IPS DF 6.9 (cell line): ENCODE results near the gene HGF.
"Not testable (repeated sequence)": the region's sequence is repeated elsewhere in the genome, so short reads cannot be mapped to it uniquely, and the experiment has no call there.

Experiments
- DNase-seq: peaks from one replicate; pipeline ENCODE4 v3.0.0-alpha.2; 2013; ENCODE audit warnings: low read depth, low spot score
- H3K27ac ChIP-seq: one replicate; pipeline ENCODE4 v1.5.1; 2013; ENCODE audit warnings: low read length, control low read depth
- H3K27me3 ChIP-seq: 2 replicates; pipeline ENCODE4 v1.6.1; 2013; ENCODE audit warnings: mild to moderate bottlenecking, low read length; ENCODE audit not compliant: control insufficient read depth, insufficient read depth
- H3K36me3 ChIP-seq: 2 replicates; pipeline ENCODE4 v1.6.1; 2013; ENCODE audit warnings: low read length; ENCODE audit not compliant: control insufficient read depth, insufficient read depth
- H3K4me1 ChIP-seq: 2 replicates; pipeline ENCODE4 v1.6.1; 2013; ENCODE audit warnings: low read length; ENCODE audit not compliant: control insufficient read depth, insufficient read depth
- H3K4me3 ChIP-seq: 2 replicates; pipeline ENCODE4 v1.5.1; 2013; ENCODE audit warnings: mild to moderate bottlenecking, low read length
- H3K9me3 ChIP-seq: 2 replicates; pipeline ENCODE4 v1.6.1; 2013; ENCODE audit warnings: low read length, inconsistent platforms; ENCODE audit not compliant: control insufficient read depth, insufficient read depth
- WGBS: extraction: QIAGEN DNeasy Blood & Tissue Kit; methylation state at CpG from one replicate; pipeline ENCODE4 v1.1.7; 2013; ENCODE audit warnings: mixed read lengths, missing lambda C conversion rate; ENCODE audit not compliant: insufficient read length, insufficient coverage; 5-methylcytosine and 5-hydroxymethylcytosine counted together

The HGF gene

GRCh38 chr7:81769891-81770727 is at the start of gene HGF:
Gene HGF, minus strand, starts transcription at chr7:81770047. Its CDS starts 76 bp downstream, at chr7:81769971.
- no peak for DNase-seq

GRCh38 chr7:81816312-81816711 is 46.5 kb upstream of the HGF start:
- no peaks in the 10 kb centered on the region for H3K4me1 ChIP-seq
- no CpG with 5 or more reads among the region's 3 CpGs for WGBS
- no peak for DNase-seq
- no peak overlapping the region for H3K27ac ChIP-seq
- H3K4me3 ChIP-seq, result no peak overlapping the region
- no peaks in the 10 kb centered on the region for H3K9me3 ChIP-seq
- no peaks in the 10 kb centered on the region for H3K27me3 ChIP-seq
- H3K36me3 ChIP-seq, result no peaks in the 10 kb centered on the region

More at GRCh38 chr7:81769891-81770727, at the start of gene HGF:
- Histone ChIP-seq H3K9me3 (no peaks in the 10 kb centered on the region), H3K4me3 (no peak within 1 kb of the TSS), H3K27me3 (no peaks in the 10 kb centered on the region), H3K36me3 (no peaks in the 10 kb centered on the region), H3K27ac (no peak within 1 kb of the TSS), H3K4me1 (peaks cover 5% of the 10 kb centered on the region; the same call in 1 of the 2 replicates)
- WGBS, result no CpG with 5 or more reads among the region's 15 CpGs

- not testable (repeated sequence) for H3K27me3 ChIP-seq, DNase-seq, H3K9me3 ChIP-seq, H3K27ac ChIP-seq, H3K4me1 ChIP-seq, H3K4me3 ChIP-seq, H3K36me3 ChIP-seq
- WGBS, result no CpG with 5 or more reads among the region's 3 CpGs
These were observed 43.1 kb upstream of the HGF start for GRCh38 chr7:81812866-81813476.

GRCh38 chr7:81811956-81812865 is 42.4 kb upstream of the HGF start:
- Histone ChIP-seq H3K4me1 (no peaks in the 10 kb centered on the region), H3K9me3 (no peaks in the 10 kb centered on the region), H3K36me3 (no peaks in the 10 kb centered on the region), H3K4me3 (no peak overlapping the region), H3K27me3 (no peaks in the 10 kb centered on the region), H3K27ac (no peak overlapping the region)
- no peak for DNase-seq
- no CpG with 5 or more reads among the region's 5 CpGs for WGBS

- no CpG with 5 or more reads among the region's 6 CpGs for WGBS
- no peaks in the 10 kb centered on the region for H3K9me3 ChIP-seq
- no peaks in the 10 kb centered on the region for H3K36me3 ChIP-seq
- no peaks in the 10 kb centered on the region for H3K4me1 ChIP-seq
- H3K27ac ChIP-seq, result no peak overlapping the region
- no peak overlapping the region for H3K4me3 ChIP-seq
- DNase-seq, result no peak
- H3K27me3 ChIP-seq, result no peaks in the 10 kb centered on the region
These were observed 40.8 kb upstream of the HGF start for GRCh38 chr7:81810476-81811155.

GRCh38 chr7:81808310-81808709 is 38.5 kb upstream of the HGF start:
- H3K9me3 ChIP-seq, H3K4me1 ChIP-seq, H3K4me3 ChIP-seq, H3K36me3 ChIP-seq, H3K27ac ChIP-seq, DNase-seq, H3K27me3 ChIP-seq: not testable (repeated sequence)

GRCh38 chr7:81803267-81803666 is 33.4 kb upstream of the HGF start:
- Histone ChIP-seq H3K36me3 (no peaks in the 10 kb centered on the region), H3K4me3 (no peak overlapping the region), H3K4me1 (no peaks in the 10 kb centered on the region), H3K9me3 (no peaks in the 10 kb centered on the region), H3K27ac (no peak overlapping the region), H3K27me3 (no peaks in the 10 kb centered on the region)
- DNase-seq, result no peak
- WGBS, result no CpG with 5 or more reads among the region's 5 CpGs

GRCh38 chr7:81802251-81802650 is 32.4 kb upstream of the HGF start:
- no peaks in the 10 kb centered on the region for H3K9me3 ChIP-seq
- H3K4me3 ChIP-seq, result no peak overlapping the region
- H3K27me3 ChIP-seq, result no peaks in the 10 kb centered on the region
- H3K4me1 ChIP-seq, result no peaks in the 10 kb centered on the region
- WGBS, result no CpG with 5 or more reads among the region's 1 CpG
- no peak for DNase-seq
- no peaks in the 10 kb centered on the region for H3K36me3 ChIP-seq
- H3K27ac ChIP-seq, result no peak overlapping the region

- no CpG with 5 or more reads among the region's 5 CpGs for WGBS
- H3K27ac ChIP-seq, result no peak overlapping the region
- H3K4me1 ChIP-seq, result no peaks in the 10 kb centered on the region
- DNase-seq, result no peak
- H3K4me3 ChIP-seq, result no peak overlapping the region
- no peaks in the 10 kb centered on the region for H3K36me3 ChIP-seq
- no peaks in the 10 kb centered on the region for H3K9me3 ChIP-seq
- H3K27me3 ChIP-seq, result no peaks in the 10 kb centered on the region
These were observed 31.7 kb upstream of the HGF start for GRCh38 chr7:81801532-81801931.
